A549 (cell line): Measurements from ENCODE around the gene CSTF2T. TPM values are rescaled to one million over a fixed set of nuclear protein-coding genes. Genes with fewer than 3 reads are reported as not detected.

Source experiments
- ATAC-seq, 2 experiments: fragments of 200-7000 bp in 1 of 2; fragments of >200 bp in 1 of 2; cut with Nextera tagmentation in 1 of 2; cut with Tn5 transposase in 1 of 2; 3 replicates each; pipeline versions ENCODE4 v1.8.0 to v1.9.1; 2018 to 2020; ENCODE audit warnings: mild to moderate bottlenecking in 1 of 2, moderate library complexity in 1 of 2
- CTCF ChIA-PET: fragments of 300-600 bp; sonication (Branson Sonifier 250); formaldehyde crosslinking; extraction: SDS; loops from one replicate; lab custom pipeline; 2021; ENCODE audit warnings: antibody characterized with exemption, inconsistent platforms; lab: Yijun Ruan, JAX
- POLR2A ChIA-PET: fragments of 350-600 bp; formaldehyde crosslinking; extraction: SDS; loops from one replicate; lab custom pipeline; 2021; ENCODE audit warnings: antibody characterized with exemption, inconsistent platforms; lab: Yijun Ruan, JAX
- DNase-seq, 2 experiments: peaks; one replicate each; pipeline versions ENCODE4 v3.0.0 to v3.0.0-alpha.2; 2011 to 2016; ENCODE audit warnings: low read depth in 1 of 2, low spot score in 1 of 2
- FAIRE-seq: peaks from 2 replicates; lab custom pipeline; 2011; peaks lifted over from hg19 to GRCh38; lab: Jason Lieb, UNC
- H3K27ac ChIP-seq, 2 experiments: fragments of >200 bp; sonication (Bioruptor Twin); formaldehyde crosslinking; 3 replicates each; pipeline ENCODE4 v1.5.1; 2016 to 2017
- H3K4me1 ChIP-seq: fragments of >200 bp; sonication (Bioruptor Twin); formaldehyde crosslinking; 3 replicates; pipeline ENCODE4 v1.6.1; 2016
- H3K4me2 ChIP-seq: fragments of >200 bp; sonication (Bioruptor Twin); formaldehyde crosslinking; 3 replicates; pipeline ENCODE4 v1.6.1; 2016
- H3K4me3 ChIP-seq: fragments of >200 bp; sonication (Bioruptor Twin); formaldehyde crosslinking; 3 replicates; pipeline ENCODE4 v1.5.1; 2016
- H3K9me3 ChIP-seq: fragments of >200 bp; sonication (Bioruptor Twin); formaldehyde crosslinking; 3 replicates; pipeline ENCODE4 v1.6.1; 2016
- BHLHE40 ChIP-seq: IDR thresholded peaks from 2 replicates; pipeline ENCODE4 v1.6.1; 2012; ENCODE audit warnings: low read depth, low read length, inconsistent platforms
- CEBPB ChIP-seq, 2 experiments: fragments of >200 bp in 1 of 2; sonication (Bioruptor Twin) in 1 of 2; formaldehyde crosslinking in 1 of 2; IDR thresholded peaks; 2 replicates each; pipeline ENCODE4 v1.6.1; 2012 to 2016
- CHD4 ChIP-seq: fragments of 200-600 bp; sonication (generic); IDR thresholded peaks from 2 replicates; pipeline ENCODE4 v1.6.1; 2016; ENCODE audit warnings: antibody characterized with exemption, mild to moderate bottlenecking, borderline replicate concordance
- EHMT2 ChIP-seq: fragments of 200-600 bp; sonication (generic); IDR thresholded peaks from 2 replicates; pipeline ENCODE4 v1.6.1; 2016; ENCODE audit warnings: antibody characterized with exemption, low read depth, mild to moderate bottlenecking, moderate library complexity
- EP300 ChIP-seq, 2 experiments: fragments of >200 bp; sonication (Bioruptor Twin); formaldehyde crosslinking; IDR thresholded peaks; 2 replicates in 1 of 2; 3 replicates in 1 of 2; pipeline ENCODE4 v1.6.1; 2016 to 2017
- GATA3 ChIP-seq: IDR thresholded peaks from 2 replicates; pipeline ENCODE4 v1.6.1; 2012; ENCODE audit warnings: borderline replicate concordance
- HDAC2 ChIP-seq: fragments of 200-600 bp; sonication (generic); IDR thresholded peaks from 2 replicates; pipeline ENCODE4 v1.6.1; 2016
- HES2 ChIP-seq: fragments of >200 bp; sonication (Bioruptor Twin); formaldehyde crosslinking; IDR thresholded peaks from 2 replicates; pipeline ENCODE4 v1.6.1; 2016
- HEYL ChIP-seq: fragments of 250-450 bp; sonication (Bioruptor Pico); IDR thresholded peaks from 2 replicates; pipeline ENCODE4 v1.8.0; 2021; ENCODE audit warnings: mild to moderate bottlenecking, moderate library complexity
- HOXA7 ChIP-seq: fragments of 250-450 bp; sonication (Bioruptor Pico); IDR thresholded peaks from 2 replicates; pipeline ENCODE4 v1.5.0; 2020; ENCODE audit warnings: mild to moderate bottlenecking, moderate library complexity
- JUN ChIP-seq, 2 experiments: fragments of >200 bp; sonication (Bioruptor Twin); formaldehyde crosslinking; IDR thresholded peaks; 2 replicates in 1 of 2; 3 replicates in 1 of 2; pipeline ENCODE4 v1.6.1; 2016 to 2017
- KDM1A ChIP-seq: fragments of 200-600 bp; sonication (generic); IDR thresholded peaks from 2 replicates; pipeline ENCODE4 v1.6.1; 2016; ENCODE audit warnings: low read depth, mild to moderate bottlenecking
- MAFK ChIP-seq: fragments of 450-650 bp; IDR thresholded peaks from 2 replicates; pipeline ENCODE4 v1.6.1; 2014; ENCODE audit not compliant: partially characterized antibody
- MAZ ChIP-seq: fragments of 150-350 bp; IDR thresholded peaks from 2 replicates; pipeline ENCODE4 v1.6.1; 2014; ENCODE audit warnings: antibody characterized with exemption, low read depth, low read length, borderline replicate concordance
- MYC ChIP-seq: IDR thresholded peaks from 2 replicates; pipeline ENCODE4 v1.6.1; 2012; ENCODE audit warnings: mild to moderate bottlenecking, inconsistent platforms, low read length, improper control_type of control experiment, borderline replicate concordance
- NFE2L2 ChIP-seq: fragments of 150-350 bp; conservative IDR thresholded peaks from 2 replicates; pipeline ENCODE4 v1.6.1; 2014; ENCODE audit warnings: low read length
- NPAS2 ChIP-seq: fragments of 250-450 bp; sonication (Bioruptor Pico); IDR thresholded peaks from 2 replicates; pipeline ENCODE4 v1.8.0; 2022; ENCODE audit warnings: mild to moderate bottlenecking, moderate library complexity, borderline replicate concordance
- NR3C1 ChIP-seq: fragments of >200 bp; sonication (Bioruptor Twin); formaldehyde crosslinking; IDR thresholded peaks from 3 replicates; pipeline ENCODE4 v1.6.1; 2017
- POLR2AphosphoS2 ChIP-seq: conservative IDR thresholded peaks from 2 replicates; pipeline ENCODE4 v1.6.1; 2012; ENCODE audit warnings: low read length, improper control_type of control experiment, inconsistent platforms
- RCOR1 ChIP-seq: fragments of 150-350 bp; IDR thresholded peaks from 2 replicates; pipeline ENCODE4 v1.6.1; 2014; ENCODE audit warnings: antibody characterized with exemption, low read length, low read depth
- RFX5 ChIP-seq: fragments of 450-650 bp; IDR thresholded peaks from 2 replicates; pipeline ENCODE4 v1.7.1; 2014; ENCODE audit warnings: antibody characterized with exemption, mild to moderate bottlenecking, moderate library complexity
- ZSCAN20 ChIP-seq: fragments of 250-450 bp; sonication (Bioruptor Pico); IDR thresholded peaks from 2 replicates; pipeline ENCODE4 v1.8.0; 2022; ENCODE audit warnings: mild to moderate bottlenecking, moderate library complexity
- WGBS: methylation state at CpG from one replicate; pipeline ENCODE4 v1.1.6; 2017; ENCODE audit errors: missing lambda C conversion rate; 5-methylcytosine and 5-hydroxymethylcytosine counted together
- polyA plus RNA-seq, 4 experiments: library from polyadenylated mRNA; depleted of rRNA in 3 of 4; stranded (reverse); fragments of >200 nt; fragmentation: RNase III in 1 of 4; extraction: RNeasy Plus Mini Kit Qiagen cat#74134 plus additional on column Dnase treatment in 1 of 4; gene quantifications; 2 replicates in 3 of 4; 3 replicates in 1 of 4; pipeline ENCODE4 v1.2.3, GENCODE V29; 2011 to 2017
- TF ChIP-seq, protein P1 (sequence below): fragments of 450-650 bp; IDR thresholded peaks from 2 replicates; pipeline ENCODE4 v1.6.1; 2014; ENCODE audit warnings: antibody characterized with exemption
- TF ChIP-seq, protein P2 (sequence below): fragments of 150-350 bp; IDR thresholded peaks from 2 replicates; pipeline ENCODE4 v1.6.1; 2014; ENCODE audit warnings: low read depth, mild to moderate bottlenecking, low read length

Gene CSTF2T
- polyA plus RNA-seq, 2 of the 4 experiments (the other 2 are of a cell fraction) = 9.4 to 18.2 TPM

DNA sequence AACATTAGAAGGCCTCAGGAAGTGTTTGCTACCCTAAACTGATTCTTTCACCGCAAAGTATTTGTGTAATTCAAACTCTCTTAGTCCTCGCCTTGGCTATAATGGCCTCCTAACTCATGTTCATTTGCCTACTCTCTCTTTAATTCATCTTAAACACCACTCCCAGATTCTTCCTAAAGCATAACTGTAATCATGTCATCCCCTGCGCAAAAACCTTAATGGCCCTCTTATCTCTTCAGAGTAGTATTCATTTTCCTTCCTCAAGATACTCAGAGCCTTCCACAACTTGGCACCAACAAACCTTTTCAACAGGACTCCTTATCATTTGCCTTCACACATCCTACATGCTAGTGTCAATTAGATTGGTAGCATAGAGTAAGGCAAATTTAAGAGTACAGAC, 42.9 kb downstream of the CSTF2T start:
- Histone ChIP-seq H3K9me3 (no peaks in the 10 kb centered on the region), H3K4me2 (no peak overlapping the region), H3K27ac (no peak overlapping the region), H3K4me1 (no peaks in the 10 kb centered on the region), H3K4me3 (no peak overlapping the region)
- TF ChIP-seq, protein P1, sequence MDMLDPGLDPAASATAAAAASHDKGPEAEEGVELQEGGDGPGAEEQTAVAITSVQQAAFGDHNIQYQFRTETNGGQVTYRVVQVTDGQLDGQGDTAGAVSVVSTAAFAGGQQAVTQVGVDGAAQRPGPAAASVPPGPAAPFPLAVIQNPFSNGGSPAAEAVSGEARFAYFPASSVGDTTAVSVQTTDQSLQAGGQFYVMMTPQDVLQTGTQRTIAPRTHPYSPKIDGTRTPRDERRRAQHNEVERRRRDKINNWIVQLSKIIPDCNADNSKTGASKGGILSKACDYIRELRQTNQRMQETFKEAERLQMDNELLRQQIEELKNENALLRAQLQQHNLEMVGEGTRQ = no peak
- TF ChIP-seq MAZ (no peak), NPAS2 (CRISPR knock-in tag) (no peak)
- WGBS = 18% methylated on average over 3 of the region's 3 CpGs
- DNase-seq (no peak), ATAC-seq (no peak), FAIRE-seq (no peak)
- CTCF ChIA-PET = no interaction called here
- POLR2A ChIA-PET = no interaction called here

GRCh38 chr10:51654918-51655317, 44.5 kb downstream of the CSTF2T start:
- CTCF ChIA-PET = no interaction called here
- DNase-seq (no peak), ATAC-seq (no peak), FAIRE-seq (no peak)
- 0% methylated on average over 1 of the region's 1 CpG for WGBS
- Histone ChIP-seq H3K4me2 (no peak overlapping the region), H3K4me1 (no peaks in the 10 kb centered on the region), H3K9me3 (no peaks in the 10 kb centered on the region), H3K27ac (no peak overlapping the region), H3K4me3 (no peak overlapping the region)
- POLR2A ChIA-PET = no interaction called here
- TF ChIP-seq CHD4 = no peak
- TF ChIP-seq GATA3 = no peak
- no peak for TF ChIP-seq EHMT2
- TF ChIP-seq, protein P1 = no peak
- TF ChIP-seq, protein P2, sequence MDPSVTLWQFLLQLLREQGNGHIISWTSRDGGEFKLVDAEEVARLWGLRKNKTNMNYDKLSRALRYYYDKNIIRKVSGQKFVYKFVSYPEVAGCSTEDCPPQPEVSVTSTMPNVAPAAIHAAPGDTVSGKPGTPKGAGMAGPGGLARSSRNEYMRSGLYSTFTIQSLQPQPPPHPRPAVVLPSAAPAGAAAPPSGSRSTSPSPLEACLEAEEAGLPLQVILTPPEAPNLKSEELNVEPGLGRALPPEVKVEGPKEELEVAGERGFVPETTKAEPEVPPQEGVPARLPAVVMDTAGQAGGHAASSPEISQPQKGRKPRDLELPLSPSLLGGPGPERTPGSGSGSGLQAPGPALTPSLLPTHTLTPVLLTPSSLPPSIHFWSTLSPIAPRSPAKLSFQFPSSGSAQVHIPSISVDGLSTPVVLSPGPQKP = no peak
- TF ChIP-seq BHLHE40 = no peak
- no peak for TF ChIP-seq ZSCAN20 (CRISPR knock-in tag)
- no peak for TF ChIP-seq HOXA7
- TF ChIP-seq NR3C1 = no peak
- TF ChIP-seq RCOR1 = no peak
- no peak for TF ChIP-seq RFX5

DNA sequence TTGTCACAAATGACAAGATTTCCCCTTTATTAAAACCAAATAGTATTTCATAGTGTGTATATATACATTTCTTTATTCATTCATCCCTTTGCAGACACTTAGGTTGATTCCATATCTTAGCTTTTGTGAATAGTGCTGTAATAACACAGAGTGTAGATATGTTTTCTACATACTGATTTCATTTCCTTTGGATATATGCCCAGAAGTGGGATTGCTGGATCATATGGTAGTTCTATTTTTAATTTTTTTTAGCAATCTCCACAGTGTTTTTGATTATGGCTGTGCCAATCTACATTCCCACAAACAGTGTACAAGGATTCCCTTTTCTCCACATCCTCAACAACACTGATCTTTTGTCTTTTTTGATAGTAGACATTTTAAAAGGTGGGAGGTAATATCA, 46.4 kb downstream of the CSTF2T start:
- DNase-seq = no peak
- Histone ChIP-seq H3K9me3 (no peaks in the 10 kb centered on the region), H3K4me2 (no peak overlapping the region), H3K27ac (no peak overlapping the region), H3K4me3 (no peak overlapping the region), H3K4me1 (no peaks in the 10 kb centered on the region)
- ChIA-PET POLR2A (no interaction called here), CTCF (no interaction called here)
- ATAC-seq = no peak
- TF ChIP-seq CEBPB (IDR thresholded peaks at IDR 0.05) (no peak), JUN (IDR thresholded peaks at IDR 0.05) (no peak), HDAC2 (no peak), EP300 (IDR thresholded peaks at IDR 0.05) (no peak), RCOR1 (no peak), HES2 (no peak)
- FAIRE-seq = no peak

DNA sequence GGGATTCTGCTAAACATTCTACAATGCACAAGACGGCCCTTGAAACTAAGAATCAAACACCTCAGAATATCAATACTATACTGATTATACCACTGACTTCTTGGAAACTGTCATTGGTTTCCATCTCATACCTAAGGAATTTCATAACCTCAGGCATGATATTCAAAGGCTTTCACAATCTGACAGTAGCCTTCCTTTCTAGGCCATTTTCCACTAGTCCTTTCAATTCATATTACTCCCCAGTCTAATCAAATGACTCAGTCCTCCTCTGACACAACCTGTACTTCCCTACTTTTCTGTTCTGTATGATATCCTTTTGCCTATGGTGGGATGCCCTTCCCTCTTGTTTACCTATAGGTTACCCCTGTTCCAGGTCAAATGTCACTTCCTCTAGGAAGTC, 48.3 kb downstream of the CSTF2T start:
- POLR2A ChIA-PET = no interaction called here
- Histone ChIP-seq H3K4me1 (no peaks in the 10 kb centered on the region), H3K9me3 (no peaks in the 10 kb centered on the region), H3K27ac (no peak overlapping the region), H3K4me2 (no peak overlapping the region), H3K4me3 (no peak overlapping the region)
- no peak for TF ChIP-seq MAFK
- TF ChIP-seq POLR2AphosphoS2 = no peak
- TF ChIP-seq KDM1A = no peak
- TF ChIP-seq NFE2L2 = no peak
- no peak for TF ChIP-seq MYC
- no peak for TF ChIP-seq HEYL (CRISPR knock-in tag)
- DNase-seq (no peak), FAIRE-seq (no peak), ATAC-seq (no peak)
- CTCF ChIA-PET = no interaction called here
- WGBS = 48% methylated on average over 1 of the region's 1 CpG
